GM23248 (cell line): ENCODE data around the gene APOBEC3H.

Experiments used
- EZH2 ChIP-seq: fragments of 200-600 bp; sonication (generic); IDR thresholded peaks from 2 replicates; pipeline ENCODE4 v1.6.1; 2018; ENCODE audit warnings: antibody characterized with exemption, mild to moderate bottlenecking; ENCODE audit not compliant: insufficient read depth, poor library complexity, severe bottlenecking
- EZH2phosphoT487 ChIP-seq: fragments of 200-600 bp; sonication (generic); IDR thresholded peaks from 2 replicates; pipeline ENCODE4 v1.6.1; 2018; ENCODE audit warnings: antibody characterized with exemption, moderate library complexity, mild to moderate bottlenecking, low read depth; ENCODE audit not compliant: insufficient read depth

- TF ChIP-seq EZH2phosphoT487, result no peak
- TF ChIP-seq EZH2, result no peak
Observed at GRCh38 chr22:39123751-39124581, 26.9 kb downstream of the APOBEC3H start.
